Measurements from ENCODE around the gene UGT2A3.
A peak's percentile ranks its signal among the peaks of the same experiment; 100 is the strongest.

The UGT2A3 gene

DNA sequence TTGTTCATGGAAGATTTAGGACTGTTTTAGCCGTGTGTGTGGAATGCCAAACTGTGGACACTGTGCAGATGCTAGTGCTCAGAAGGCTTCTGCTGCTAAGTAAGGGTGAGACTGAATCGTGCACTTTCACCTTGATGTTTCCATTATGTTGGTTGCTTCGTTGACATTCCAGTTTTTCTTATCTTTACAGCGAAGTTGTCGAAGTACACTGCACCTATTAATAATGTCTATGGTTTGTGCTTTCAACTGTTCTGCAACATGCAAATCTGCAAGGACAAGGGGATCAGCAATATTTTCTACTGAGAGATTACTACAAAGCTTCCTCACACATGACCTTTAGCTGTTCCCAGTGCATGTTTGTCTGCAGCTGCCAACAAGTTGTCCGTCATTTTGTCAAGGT lies 67.7 kb downstream of the UGT2A3 start:
- no peak for DNase-seq (ENCODE audit: insufficient read length)
- peak; percentile 27 for FAIRE-seq
- no peak for TF ChIP-seq POLR2A (IDR thresholded peaks at IDR 0.05; ENCODE audit: low read depth, low read length)
- no peak for TF ChIP-seq TAF1 (IDR thresholded peaks at IDR 0.05; ENCODE audit: borderline replicate concordance, low read depth, low read length)
- TF ChIP-seq POLR2AphosphoS5 (IDR thresholded peaks at IDR 0.05; ENCODE audit: low read depth, low read length) = no peak

Data from GM12892 (cell line).